Common myeloid progenitor, CD34-positive (primary cell): Measurements from ENCODE around the gene AK4.

Experiments used
- CTCF ChIA-PET: fragments of 350-600 bp; sonication (Branson Sonifier 250); formaldehyde crosslinking; loops from one replicate; lab custom pipeline; 2021; ENCODE audit warnings: antibody characterized with exemption; lab: Charles Lee
- POLR2A ChIA-PET: fragments of 350-600 bp; sonication (Branson Sonifier 250); formaldehyde crosslinking; loops from one replicate; lab custom pipeline; 2021; ENCODE audit warnings: antibody characterized with exemption; lab: Charles Lee
- DNase-seq, 3 donors: peaks; one replicate each; pipeline versions ENCODE4 v3.0.0 to v3.0.0-alpha.2; 2013
- H3K27ac ChIP-seq, 2 experiments: 1 replicate in 1 of 2; 2 replicates in 1 of 2; pipeline ENCODE4 v1.7.0; 2013; ENCODE audit warnings: inconsistent platforms in 2 of 2, low read length in 2 of 2, mild to moderate bottlenecking in 2 of 2, low read depth in 1 of 2, moderate library complexity in 1 of 2; ENCODE audit not compliant: severe bottlenecking in 2 of 2, insufficient read depth in 1 of 2, poor library complexity in 1 of 2
- H3K27me3 ChIP-seq, 5 experiments: replicated peaks in 2 of 5; 1 replicate in 3 of 5; 2 replicates in 2 of 5; pipeline versions ENCODE4 v1.6.1 to v1.7.0; 2013; ENCODE audit warnings: low read length in 4 of 5, mild to moderate bottlenecking in 2 of 5, moderate library complexity in 2 of 5, inconsistent platforms in 1 of 5; ENCODE audit not compliant: insufficient read depth in 5 of 5, control insufficient read depth in 4 of 5
- H3K36me3 ChIP-seq, 4 experiments: 1 replicate in 2 of 4; 2 replicates in 2 of 4; pipeline versions ENCODE4 v1.6.1 to v1.7.0; 2013; ENCODE audit warnings: low read length in 3 of 4, control low read depth in 1 of 4, mild to moderate bottlenecking in 1 of 4; ENCODE audit not compliant: control insufficient read depth in 4 of 4, insufficient read depth in 4 of 4
- H3K4me1 ChIP-seq, 4 experiments: 1 replicate in 3 of 4; 2 replicates in 1 of 4; pipeline versions ENCODE4 v1.6.1 to v1.7.1; 2013; ENCODE audit warnings: low read length in 3 of 4, mild to moderate bottlenecking in 3 of 4, control low read depth in 1 of 4, inconsistent platforms in 1 of 4, moderate library complexity in 1 of 4; ENCODE audit not compliant: control insufficient read depth in 4 of 4, insufficient read depth in 4 of 4; ENCODE audit errors: control extremely low read depth in 1 of 4
- H3K4me3 ChIP-seq, 7 experiments: 1 replicate in 4 of 7; 2 replicates in 3 of 7; pipeline versions ENCODE4 v1.5.1 to v1.7.0; 2013; ENCODE audit warnings: mild to moderate bottlenecking in 7 of 7, low read length in 6 of 7, moderate library complexity in 6 of 7, inconsistent platforms in 2 of 7, low read depth in 2 of 7, control low read depth in 1 of 7; ENCODE audit not compliant: insufficient read depth in 4 of 7, control insufficient read depth in 1 of 7; ENCODE audit errors: extremely low read depth in 1 of 7
- H3K9me3 ChIP-seq, 5 experiments: 1 replicate in 4 of 5; 2 replicates in 1 of 5; pipeline versions ENCODE4 v1.6.1 to v1.7.1; 2013; ENCODE audit warnings: low read length in 4 of 5, mild to moderate bottlenecking in 2 of 5, inconsistent platforms in 1 of 5, low read depth in 1 of 5, moderate library complexity in 1 of 5; ENCODE audit not compliant: control insufficient read depth in 4 of 5, insufficient read depth in 2 of 5; ENCODE audit errors: control extremely low read depth in 1 of 5
- WGBS: methylation state at CpG from one replicate; pipeline ENCODE4 v1.1.5; 2013; ENCODE audit not compliant: insufficient coverage; 5-methylcytosine and 5-hydroxymethylcytosine counted together

The AK4 gene

GRCh38 chr1:65210325-65210724 is 62.3 kb downstream of the AK4 start:
- no peak overlapping the region for H3K27ac ChIP-seq
- H3K9me3 ChIP-seq = no peaks in the 10 kb centered on the region
- POLR2A ChIA-PET = no interaction called here
- H3K4me1 ChIP-seq = peaks cover 3 to 25% (median 14%) of the 10 kb centered on the region in 4 experiments
- no peaks in the 10 kb centered on the region for H3K36me3 ChIP-seq
- no peaks in the 10 kb centered on the region for H3K27me3 ChIP-seq
- no peak overlapping the region for H3K4me3 ChIP-seq
- CTCF ChIA-PET = interaction anchor here (0.9 to 11.0 kb wide), 5 partner anchors 9 to 183 kb away, joined by 3 to 191 read pairs (median 12); no protein-coding TSS in a partner anchor
- 97% methylated on average over 3 of the region's 5 CpGs for WGBS
- no peak for DNase-seq

DNA sequence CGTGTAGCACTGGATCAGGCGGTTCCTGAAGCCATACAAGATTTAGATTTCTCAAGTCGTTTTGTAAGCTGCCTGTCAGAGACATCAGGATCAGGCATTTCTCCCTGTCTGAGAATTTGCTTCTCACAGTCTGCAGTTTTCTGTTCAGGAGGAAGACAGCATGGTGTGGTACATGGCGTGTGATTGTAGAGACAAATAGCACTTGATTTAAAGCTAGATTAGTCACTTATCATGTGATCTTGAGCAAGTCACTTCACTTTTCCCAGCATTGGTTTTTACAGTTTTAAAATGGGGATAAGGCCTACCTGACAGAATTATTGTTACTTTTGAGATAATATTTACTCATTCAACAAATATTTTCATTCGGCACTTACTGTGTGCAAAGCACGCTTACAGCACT is 63.3 kb downstream of the AK4 start:
- ChIA-PET POLR2A (no interaction called here), CTCF (interaction anchor here (0.9 to 11.0 kb wide), 3 partner anchors 8 to 182 kb away, joined by 3 to 191 read pairs (median 15); no protein-coding TSS in a partner anchor)
- 97% methylated on average over 3 of the region's 6 CpGs for WGBS
- no peak for DNase-seq
- Histone ChIP-seq H3K27ac (no peak overlapping the region), H3K27me3 (no peaks in the 10 kb centered on the region), H3K4me1 (peaks cover 3 to 25% (median 16%) of the 10 kb centered on the region in 4 experiments), H3K36me3 (no peaks in the 10 kb centered on the region), H3K9me3 (no peaks in the 10 kb centered on the region), H3K4me3 (no peak overlapping the region)

DNA sequence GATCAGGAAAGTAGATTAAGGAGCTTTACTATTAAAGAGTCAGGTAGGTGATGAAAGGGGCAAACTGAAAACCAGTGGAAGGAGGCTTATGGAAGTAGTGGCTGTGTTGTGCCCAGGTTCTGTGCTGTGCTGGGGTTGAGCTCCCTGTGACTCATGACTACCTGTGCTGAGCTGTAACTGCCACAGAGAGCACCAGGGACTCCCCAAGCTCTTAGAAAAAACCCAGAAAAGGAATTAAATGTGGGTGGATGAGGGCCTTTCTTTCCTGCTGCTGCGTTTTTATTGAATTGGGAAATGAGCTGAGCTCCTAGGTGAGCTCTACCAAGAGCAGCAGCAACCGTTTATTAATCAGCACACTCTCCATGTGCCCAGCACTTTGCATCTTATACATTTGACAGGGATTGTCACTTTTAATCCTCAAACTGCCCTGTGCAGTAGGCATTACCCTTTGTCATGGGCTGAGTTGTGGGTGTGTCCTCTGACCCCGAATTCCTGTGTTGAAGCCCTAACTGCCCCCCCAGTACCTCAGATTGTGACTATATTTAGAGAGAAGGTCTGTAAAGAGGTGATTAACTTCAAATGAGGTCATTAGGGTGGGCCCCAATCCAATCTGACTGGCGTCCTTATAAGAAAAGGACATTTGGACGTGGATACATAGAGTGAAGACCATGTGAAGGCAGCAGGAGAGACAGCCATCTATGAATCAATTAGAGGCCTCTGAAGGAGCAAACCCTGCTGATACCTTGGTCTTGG is 65.4 kb downstream of the AK4 start:
- Histone ChIP-seq H3K27me3 (no peaks in the 10 kb centered on the region), H3K27ac (no peak overlapping the region), H3K36me3 (no peaks in the 10 kb centered on the region), H3K9me3 (no peaks in the 10 kb centered on the region), H3K4me1 (peaks cover 3 to 12% (median 5%) of the 10 kb centered on the region in 4 experiments), H3K4me3 (no peak overlapping the region)
- CTCF ChIA-PET = interaction anchor here (0.7 to 11.0 kb wide), 13 partner anchors 10 to 1232 kb away, joined by 3 to 191 read pairs (median 4); no protein-coding TSS in a partner anchor
- 95% methylated on average over 2 of the region's 5 CpGs for WGBS
- POLR2A ChIA-PET = no interaction called here
- no peak for DNase-seq

DNA sequence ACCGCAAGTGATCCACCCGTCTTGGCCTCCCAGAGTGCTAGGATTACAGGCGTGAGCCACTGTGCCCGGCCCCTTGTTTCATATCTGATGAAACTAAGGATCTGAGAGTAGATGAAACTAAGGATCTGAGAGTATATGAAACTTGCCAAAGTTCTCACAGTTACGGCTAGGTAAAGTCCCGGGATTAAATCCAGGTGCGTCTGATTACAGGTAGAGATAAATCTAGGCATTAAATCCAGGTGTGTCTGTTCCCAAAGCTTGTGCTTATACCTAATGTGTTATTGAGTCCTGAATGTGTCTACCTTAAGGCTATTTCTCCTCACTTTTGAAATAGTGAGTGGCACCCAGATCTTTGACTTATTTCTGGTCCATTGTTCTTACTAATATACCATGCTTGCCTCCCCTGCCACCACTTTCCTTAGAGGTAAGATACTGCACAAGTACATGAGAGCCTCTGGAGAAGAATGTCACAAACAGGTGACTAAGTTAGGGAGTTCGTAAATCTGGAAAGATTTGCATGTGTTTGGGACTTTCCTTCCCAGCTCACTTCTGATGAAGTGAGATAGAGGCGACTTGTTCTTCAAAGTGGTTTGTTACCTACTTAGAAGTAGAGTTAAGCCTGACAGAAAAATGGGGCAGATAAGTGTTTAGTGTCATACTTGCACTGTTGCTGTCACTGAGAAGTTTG is 66.5 kb downstream of the AK4 start:
- H3K27me3 ChIP-seq = no peaks in the 10 kb centered on the region
- no peak overlapping the region for H3K27ac ChIP-seq
- H3K9me3 ChIP-seq = no peaks in the 10 kb centered on the region
- H3K36me3 ChIP-seq = no peaks in the 10 kb centered on the region
- CTCF ChIA-PET = interaction anchor here (1.4 to 11.0 kb wide), 12 partner anchors 8 to 473 kb away, joined by 3 to 191 read pairs (median 8); partner anchors contain the start of gene DNAJC6
- 96% methylated on average over 8 of the region's 9 CpGs for WGBS
- POLR2A ChIA-PET = no interaction called here
- DNase-seq = no peak
- peaks cover 0 to 3% (median 0%) of the 10 kb centered on the region in 4 experiments for H3K4me1 ChIP-seq
- no peak overlapping the region for H3K4me3 ChIP-seq

DNA sequence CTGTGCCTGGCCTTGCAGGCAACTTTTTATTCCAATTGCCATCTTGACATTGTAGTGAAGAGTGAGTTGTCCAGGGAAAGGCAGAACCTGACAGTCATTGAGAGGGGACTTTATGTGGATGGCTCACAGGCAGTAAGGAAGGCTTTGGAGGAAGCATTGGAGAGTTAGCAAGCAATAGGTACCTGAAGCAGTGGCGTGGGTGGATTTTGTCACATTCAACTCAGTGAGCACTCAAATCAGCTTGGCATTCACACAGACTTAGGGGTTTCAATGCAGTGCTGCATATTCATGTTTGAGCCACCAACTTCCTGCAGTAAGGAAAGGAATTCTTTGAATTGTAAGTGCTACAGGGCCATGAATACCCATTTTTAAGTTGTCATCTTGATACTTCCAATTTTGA is 69.0 kb downstream of the AK4 start:
- POLR2A ChIA-PET = interaction anchor here (0.6 kb wide), 1 partner anchor 1837 kb away, joined by 4 read pairs; the partner anchor contains the start of gene SLC35D1
- H3K27ac ChIP-seq = no peak overlapping the region

GRCh38 chr1:65221638-65222339 is 73.8 kb downstream of the AK4 start:
- no peaks in the 10 kb centered on the region for H3K9me3 ChIP-seq
- H3K27ac ChIP-seq = no peak overlapping the region
- peaks cover 0 to 3% (median 1%) of the 10 kb centered on the region in 4 experiments for H3K36me3 ChIP-seq
- WGBS = 98% methylated on average over 7 of the region's 10 CpGs
- ChIA-PET POLR2A (no interaction called here), CTCF (interaction anchor here (0.6 to 1.1 kb wide), 4 partner anchors 8 to 125 kb away, joined by 3 to 5 read pairs (median 3); no protein-coding TSS in a partner anchor)
- no peak for DNase-seq
- H3K4me3 ChIP-seq = no peak overlapping the region
- no peaks in the 10 kb centered on the region for H3K27me3 ChIP-seq
- H3K4me1 ChIP-seq = no peaks in the 10 kb centered on the region

More for the DNA sequence above, 69.0 kb downstream of the AK4 start:
- Histone ChIP-seq H3K4me1 (peaks cover 0 to 3% (median 0%) of the 10 kb centered on the region in 4 experiments), H3K27me3 (no peaks in the 10 kb centered on the region), H3K36me3 (peaks cover 0 to 3% (median 1%) of the 10 kb centered on the region in 4 experiments), H3K9me3 (no peaks in the 10 kb centered on the region), H3K4me3 (no peak overlapping the region)
- CTCF ChIA-PET = interaction anchor here (0.6 to 11.0 kb wide), 7 partner anchors 15 to 470 kb away, joined by 3 to 191 read pairs (median 4); no protein-coding TSS in a partner anchor
- WGBS = 100% methylated on average over 1 of the region's 1 CpG
- DNase-seq = no peak
